GM18505 (cell line): Measurements from ENCODE around the gene SPINK6.
A peak's percentile ranks its signal among the peaks of the same experiment; 100 is the strongest.

Experiments
- ATAC-seq: cut with Tn5 transposase; IDR thresholded peaks from one replicate; pipeline ENCODE4 v1.9.1; 2021; ENCODE audit not compliant: unreplicated experiment
- POLR2A ChIP-seq: IDR thresholded peaks from 4 replicates; pipeline ENCODE4 v1.6.1; 2011; ENCODE audit warnings: borderline replicate concordance; ENCODE audit not compliant: insufficient read depth, insufficient read length; ENCODE audit errors: extremely low read depth

The SPINK6 gene, protein sequence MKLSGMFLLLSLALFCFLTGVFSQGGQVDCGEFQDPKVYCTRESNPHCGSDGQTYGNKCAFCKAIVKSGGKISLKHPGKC

DNA sequence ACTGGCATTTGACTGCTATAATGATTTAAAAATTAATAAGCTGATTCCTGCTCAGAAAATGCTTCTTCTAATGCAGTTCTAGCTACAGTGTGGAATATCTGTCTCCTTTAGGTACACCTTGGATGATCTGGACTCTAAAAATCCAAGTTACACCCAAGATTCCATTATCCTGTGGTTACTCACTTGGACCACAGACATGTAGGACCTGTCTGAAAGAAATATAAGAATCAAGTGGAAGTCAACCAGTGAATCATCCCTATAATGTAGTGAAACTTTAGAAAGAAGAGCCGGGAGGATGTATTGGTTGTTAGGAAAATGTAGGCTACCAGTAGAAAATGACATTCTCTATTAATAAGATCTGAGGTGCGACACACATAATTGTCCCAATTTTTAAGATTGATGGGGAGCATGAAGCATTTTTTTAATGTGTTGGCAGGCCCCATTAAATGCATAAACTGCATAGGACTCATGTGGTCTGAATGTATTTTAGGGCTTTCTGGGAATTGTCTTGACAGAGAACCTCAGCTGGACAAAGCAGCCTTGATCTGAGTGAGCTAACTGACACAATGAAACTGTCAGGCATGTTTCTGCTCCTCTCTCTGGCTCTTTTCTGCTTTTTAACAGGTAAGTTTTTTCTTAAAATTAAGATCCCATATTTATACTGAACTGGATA, at the start of gene SPINK6:
Gene SPINK6, plus strand, starts transcription at position 512 of the 673 bp plus-strand sequence. Its CDS starts 55 bp downstream, at position 567.
- ATAC-seq = no peak
- TF ChIP-seq POLR2A = no peak

DNA sequence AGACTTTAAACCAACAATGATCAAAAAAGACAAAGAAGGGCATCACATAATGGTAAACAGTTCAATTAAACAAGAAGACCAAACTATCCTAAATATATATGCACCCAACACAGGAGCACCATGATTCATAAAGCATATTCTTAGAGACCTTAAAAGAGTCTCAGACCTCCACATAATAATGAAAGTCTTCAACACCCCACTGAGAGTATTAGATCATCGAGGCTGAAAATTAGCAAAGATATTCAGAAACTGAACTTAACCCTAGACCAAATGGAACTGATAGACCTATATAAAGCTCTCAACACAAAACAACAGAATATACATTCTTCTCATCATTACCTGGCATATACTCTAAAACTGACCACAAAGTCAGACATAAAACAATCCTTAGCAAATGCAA, 46.2 kb upstream of the SPINK6 start:
- no peak for ATAC-seq
- no peak for TF ChIP-seq POLR2A

DNA sequence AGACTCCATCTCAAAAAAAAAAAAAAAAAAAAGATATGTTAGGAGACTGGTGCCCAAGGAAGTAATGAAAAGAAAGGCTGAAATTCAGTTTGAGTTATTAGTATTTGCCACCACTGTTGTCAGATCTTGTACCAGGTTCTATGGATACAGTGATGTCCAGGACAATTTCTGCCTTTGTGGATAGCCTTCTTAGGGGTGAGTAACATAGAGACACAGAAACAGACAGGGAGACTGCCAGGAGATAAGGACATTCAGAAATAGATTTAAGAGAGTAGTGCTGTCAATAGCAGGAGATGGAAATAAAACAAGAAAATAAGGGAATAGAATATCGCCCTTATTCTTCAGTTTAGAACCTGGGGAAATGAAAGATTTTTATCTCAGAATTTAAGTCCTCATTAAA, 40.8 kb upstream of the SPINK6 start:
- ATAC-seq = no peak
- no peak for TF ChIP-seq POLR2A

DNA sequence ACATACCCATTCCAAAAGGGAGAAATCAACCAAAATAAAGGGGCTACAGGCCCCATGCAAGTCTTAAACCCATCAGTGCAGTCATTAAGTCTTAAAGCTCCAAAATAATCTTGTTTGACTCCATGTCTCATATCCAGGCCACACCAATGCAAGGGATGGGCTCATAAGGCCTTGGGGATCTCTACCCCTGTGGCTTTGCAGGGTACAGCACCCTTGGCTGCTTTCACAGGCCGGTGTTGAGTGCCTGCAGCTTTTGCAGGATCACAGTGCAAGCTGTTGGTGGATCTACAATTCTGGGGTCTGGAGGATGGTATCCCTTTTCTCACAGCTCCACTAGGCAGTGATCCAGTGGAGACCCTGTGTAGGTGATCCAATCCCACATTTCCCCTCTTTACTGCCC, 39.5 kb upstream of the SPINK6 start:
- no peak for ATAC-seq
- no peak for TF ChIP-seq POLR2A

DNA sequence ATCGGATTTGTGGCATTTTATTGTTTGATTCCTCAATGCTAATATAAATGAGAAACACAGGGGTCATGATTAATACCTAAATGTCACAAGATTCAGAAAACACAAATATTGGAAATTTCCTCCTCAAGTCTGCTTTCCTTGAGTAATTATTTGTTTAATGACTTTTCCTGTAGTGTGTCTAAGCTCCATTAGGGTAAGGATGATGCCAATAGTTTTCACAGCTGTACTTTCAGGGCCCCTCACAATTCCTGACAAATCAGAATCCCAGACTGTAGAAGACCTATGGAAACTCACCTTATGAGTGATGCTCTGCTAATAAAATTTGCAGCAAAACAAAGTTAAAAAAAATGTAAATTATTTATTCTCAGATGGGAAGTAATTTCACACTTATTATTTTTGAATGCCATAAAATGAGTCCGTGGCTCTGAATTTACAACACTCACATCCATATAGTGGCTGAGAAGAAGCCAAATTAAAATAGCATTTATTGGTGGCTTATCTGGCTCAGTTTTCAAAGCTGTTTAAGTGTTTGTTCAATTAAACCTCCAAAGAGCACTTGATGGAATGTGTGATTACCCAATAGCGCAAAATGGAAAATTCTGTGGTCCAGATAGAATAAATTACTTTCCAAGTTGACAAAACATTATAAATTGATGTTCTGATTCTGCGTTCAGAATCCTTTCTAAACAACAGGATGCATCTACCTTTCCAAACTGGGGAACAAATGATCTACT, 36.1 kb upstream of the SPINK6 start:
- ATAC-seq = no peak
- TF ChIP-seq POLR2A = no peak

DNA sequence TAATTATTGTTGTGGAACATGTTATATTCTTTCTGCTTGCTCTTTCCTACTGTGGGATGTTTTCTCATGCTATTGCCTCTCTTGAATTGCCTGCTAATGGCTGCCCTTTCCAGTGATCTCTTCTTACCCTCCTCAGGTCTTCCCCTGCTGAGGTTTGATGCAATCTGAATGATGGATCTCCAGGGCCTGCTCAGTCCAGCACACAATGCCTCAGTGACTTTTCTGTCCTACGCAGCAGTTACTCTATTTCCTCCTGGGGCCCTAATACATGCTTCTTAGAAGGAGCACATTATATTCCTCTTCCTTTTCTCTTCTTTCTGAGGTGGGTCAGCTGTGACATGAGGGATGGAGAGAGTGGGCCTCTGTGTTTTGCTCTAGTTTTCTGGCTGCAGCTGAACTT, 34.6 kb upstream of the SPINK6 start, which contains the start of gene SPINK14:
Gene SPINK14, plus strand, starts transcription at position 301 of the 400 bp plus-strand sequence. CDS start 1,187 bp downstream, outside the sequence.
- no peak for TF ChIP-seq POLR2A
- ATAC-seq = no peak

DNA sequence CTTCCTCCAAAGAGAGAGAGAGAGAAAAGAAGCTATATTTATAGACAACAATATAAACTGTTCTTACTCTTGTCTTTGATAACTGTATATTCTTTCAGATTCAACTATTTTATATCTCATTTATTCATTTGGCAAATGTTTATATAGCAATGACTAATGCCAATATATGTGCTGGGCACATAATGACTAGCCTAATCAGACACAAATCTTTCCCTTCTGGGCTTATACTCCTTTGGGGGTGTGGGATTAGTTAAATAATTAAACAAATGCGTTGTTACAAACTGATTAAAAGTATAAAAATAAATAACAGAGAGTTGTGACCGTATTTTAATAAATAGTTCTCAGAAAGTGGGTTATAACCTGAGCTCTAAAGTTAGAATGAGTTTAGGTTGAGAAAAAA, 30.5 kb upstream of the SPINK6 start:
- ATAC-seq = no peak
- TF ChIP-seq POLR2A = no peak

DNA sequence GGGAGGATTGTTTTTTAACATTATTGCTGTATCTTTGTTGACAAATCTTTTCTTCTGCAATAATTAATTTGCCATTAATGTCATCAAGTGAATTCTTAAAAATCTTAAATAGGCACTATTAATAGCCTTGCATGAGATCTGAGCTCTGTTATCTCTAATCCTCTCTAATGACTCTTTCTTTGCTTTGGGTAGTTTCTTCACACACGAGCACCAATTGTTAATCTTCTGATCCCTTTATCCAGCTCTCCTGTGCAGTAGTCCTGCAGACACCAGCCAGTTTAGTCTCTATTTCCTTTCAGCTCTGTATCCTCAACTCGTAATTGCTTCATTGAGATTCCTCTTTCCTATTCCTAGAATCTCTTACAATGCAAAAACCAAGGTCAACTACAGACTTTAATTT, 26.4 kb upstream of the SPINK6 start:
- no peak for ATAC-seq
- TF ChIP-seq POLR2A = no peak

DNA sequence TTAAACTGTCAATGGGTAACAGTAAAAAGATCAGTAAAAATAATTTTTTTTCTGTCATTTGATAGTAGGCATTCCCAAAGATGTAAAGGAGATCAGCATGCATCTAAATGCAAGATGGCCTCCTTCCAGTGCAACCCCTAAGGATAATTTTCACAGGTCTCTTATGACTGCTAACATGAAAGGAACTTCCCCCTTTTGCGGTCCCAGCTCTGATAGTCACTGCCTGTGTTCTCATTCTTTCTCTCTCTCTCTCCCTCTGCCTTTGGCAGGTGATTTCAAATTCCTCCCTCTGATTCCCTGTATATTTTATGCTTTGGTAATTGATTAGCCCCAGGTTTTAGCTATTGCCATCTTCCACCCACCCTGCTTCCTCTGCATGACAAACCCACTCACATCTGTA, 25.6 kb upstream of the SPINK6 start:
- TF ChIP-seq POLR2A = no peak

DNA sequence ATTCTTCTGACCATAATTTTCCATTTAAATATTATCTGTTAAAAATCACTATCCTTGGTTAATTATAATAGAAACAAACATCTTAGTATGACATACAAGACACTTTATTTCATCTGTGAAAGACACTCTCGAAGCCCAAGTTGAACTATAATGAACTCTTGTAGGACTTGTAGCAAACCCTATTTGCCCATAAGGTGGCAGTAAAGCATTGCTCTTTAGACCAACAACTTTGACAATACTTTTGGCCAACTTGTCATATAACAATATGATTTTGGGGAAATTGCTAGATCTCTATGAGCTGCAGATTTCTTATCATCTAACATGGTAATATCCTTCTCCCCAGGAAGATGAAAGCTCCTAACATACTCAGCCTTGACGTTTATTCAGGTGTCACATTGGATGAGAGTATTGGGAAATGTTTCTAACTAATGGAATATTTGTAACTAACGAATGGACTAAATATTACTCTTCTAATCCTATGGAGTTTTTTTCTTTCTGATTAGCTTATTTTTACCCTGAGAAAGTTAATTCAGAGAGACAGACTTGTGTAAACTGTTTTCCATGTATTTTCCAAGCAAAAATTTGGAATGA, 23.5 kb upstream of the SPINK6 start:
- ATAC-seq = peak; percentile 71
- no peak for TF ChIP-seq POLR2A

More for the DNA sequence above, 25.6 kb upstream of the SPINK6 start:
- no peak for ATAC-seq

DNA sequence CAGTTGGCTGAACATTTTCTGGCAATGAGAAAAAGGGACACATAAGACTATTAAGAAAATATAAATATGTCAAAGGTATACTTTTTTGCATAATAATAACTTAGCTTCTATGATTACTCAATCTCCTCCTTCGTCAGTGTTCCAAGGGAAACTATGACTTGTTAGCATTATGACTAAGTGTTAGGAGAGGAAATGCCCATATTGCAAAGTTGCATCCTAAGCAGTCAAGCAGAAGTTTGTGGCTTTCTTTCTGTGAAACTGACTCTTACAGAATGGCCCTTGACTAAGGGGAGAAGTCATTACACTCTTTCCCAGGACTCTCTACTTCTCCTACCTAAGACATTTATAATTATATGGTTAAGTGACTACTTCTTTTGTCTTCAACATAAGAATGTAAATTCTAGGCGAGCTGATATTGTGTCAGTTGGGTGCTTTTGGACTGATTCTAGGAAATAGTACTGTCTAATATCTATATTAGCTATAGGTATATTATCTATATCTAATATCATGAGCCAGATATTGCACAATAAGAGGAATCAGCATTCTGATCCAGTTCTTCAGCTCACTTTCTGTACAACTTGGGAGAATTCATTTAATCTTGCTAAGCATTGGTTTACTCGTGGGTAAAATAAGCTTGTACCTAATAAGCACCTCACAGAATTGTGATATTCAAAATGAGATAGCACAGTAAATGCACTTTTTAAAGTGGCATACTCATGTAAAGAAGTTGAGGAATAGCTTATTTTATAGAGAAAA, 16.4 kb upstream of the SPINK6 start:
- no peak for ATAC-seq
- no peak for TF ChIP-seq POLR2A

DNA sequence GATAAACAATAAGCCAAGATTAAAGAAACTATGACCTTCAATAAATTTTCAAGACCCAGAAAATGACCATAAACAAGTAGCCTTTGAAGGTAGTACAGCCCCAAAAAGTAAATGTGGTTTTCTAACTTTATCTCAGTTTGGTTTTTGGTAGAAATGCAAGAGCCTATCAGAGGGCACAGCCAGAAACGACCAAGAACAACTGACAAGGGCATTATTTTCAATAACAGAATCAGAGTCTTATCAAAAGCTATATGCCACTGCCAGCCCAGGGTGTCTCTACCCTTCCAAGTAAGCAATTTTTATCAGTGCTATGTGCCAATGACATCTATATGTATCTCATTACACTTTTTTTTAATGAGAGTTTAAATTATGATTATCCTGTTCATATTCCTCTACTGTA, 11.8 kb upstream of the SPINK6 start:
- no peak for TF ChIP-seq POLR2A
- no peak for ATAC-seq

DNA sequence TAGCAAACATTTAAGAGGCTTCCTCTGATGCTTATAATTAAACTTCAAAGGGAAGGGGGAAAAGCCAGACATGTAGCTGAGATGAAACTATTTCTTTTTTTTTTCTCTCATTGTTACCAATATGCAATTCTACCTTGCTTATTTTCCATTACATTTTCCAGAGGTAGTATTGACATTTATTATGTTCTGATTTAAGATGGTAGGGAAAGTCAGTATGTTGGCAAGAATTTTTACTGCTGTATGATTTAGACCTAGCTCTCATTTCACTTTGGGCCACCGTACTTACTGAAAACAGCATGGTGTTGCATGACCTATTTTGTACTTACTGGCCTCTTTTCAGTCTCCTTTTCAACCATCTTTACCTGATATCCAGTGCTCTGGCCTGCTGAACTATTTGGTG, 9.6 kb upstream of the SPINK6 start:
- TF ChIP-seq POLR2A = no peak
- no peak for ATAC-seq

DNA sequence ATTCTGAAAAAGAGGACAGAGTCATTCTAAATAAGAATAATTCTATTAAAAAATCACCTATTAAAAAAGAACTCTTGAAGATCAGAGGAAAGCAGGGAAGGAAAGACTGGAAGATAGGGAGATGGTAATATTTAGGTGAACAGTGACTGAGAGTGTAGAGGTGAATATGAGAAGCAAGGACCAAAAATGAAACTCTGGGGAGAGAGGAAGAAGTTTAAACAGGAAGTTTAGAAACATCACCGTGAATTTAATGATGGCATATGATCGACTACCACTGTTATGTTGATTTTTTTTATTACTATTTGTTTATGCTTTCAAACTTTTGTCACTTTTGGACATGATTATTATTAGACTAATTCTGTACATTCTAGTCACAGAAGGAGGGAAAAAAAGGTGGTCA, 1.7 kb upstream of the SPINK6 start:
- no peak for TF ChIP-seq POLR2A
- no peak for ATAC-seq
